ENCODE measurements around the gene CPTP.

CPTP gene

GRCh38 chr1:1330366-1331067, 5.9 kb downstream of the CPTP start:
- Histone ChIP-seq H3K4me3 (IDR thresholded peaks at IDR 0.05; ENCODE audit: insufficient read depth, low read depth, low read length) (no peak overlapping the region), H3K4me2 (no peak overlapping the region), H3K79me2 (ENCODE audit: insufficient read depth, low read depth) (peaks cover 5% of the 10 kb centered on the region; the same call in 1 of the 2 replicates), H4K20me1 (ENCODE audit: insufficient read depth) (no peaks in the 10 kb centered on the region), H3K4me1 (ENCODE audit: low read depth, poor library complexity, severe bottlenecking) (peaks cover 11% of the 10 kb centered on the region), H3K9ac (no peak overlapping the region), H3K36me3 (ENCODE audit: insufficient read depth) (no peaks in the 10 kb centered on the region), H3K27me3 (ENCODE audit: insufficient read depth, low read depth) (no peaks in the 10 kb centered on the region), H2AFZ (ENCODE audit: low read depth) (no peak overlapping the region), H3K27ac (no peak overlapping the region)
- TF ChIP-seq CTCF (conservative IDR thresholded peaks at IDR 0.05; ENCODE audit: low read depth, low read length), result no peak

DNA sequence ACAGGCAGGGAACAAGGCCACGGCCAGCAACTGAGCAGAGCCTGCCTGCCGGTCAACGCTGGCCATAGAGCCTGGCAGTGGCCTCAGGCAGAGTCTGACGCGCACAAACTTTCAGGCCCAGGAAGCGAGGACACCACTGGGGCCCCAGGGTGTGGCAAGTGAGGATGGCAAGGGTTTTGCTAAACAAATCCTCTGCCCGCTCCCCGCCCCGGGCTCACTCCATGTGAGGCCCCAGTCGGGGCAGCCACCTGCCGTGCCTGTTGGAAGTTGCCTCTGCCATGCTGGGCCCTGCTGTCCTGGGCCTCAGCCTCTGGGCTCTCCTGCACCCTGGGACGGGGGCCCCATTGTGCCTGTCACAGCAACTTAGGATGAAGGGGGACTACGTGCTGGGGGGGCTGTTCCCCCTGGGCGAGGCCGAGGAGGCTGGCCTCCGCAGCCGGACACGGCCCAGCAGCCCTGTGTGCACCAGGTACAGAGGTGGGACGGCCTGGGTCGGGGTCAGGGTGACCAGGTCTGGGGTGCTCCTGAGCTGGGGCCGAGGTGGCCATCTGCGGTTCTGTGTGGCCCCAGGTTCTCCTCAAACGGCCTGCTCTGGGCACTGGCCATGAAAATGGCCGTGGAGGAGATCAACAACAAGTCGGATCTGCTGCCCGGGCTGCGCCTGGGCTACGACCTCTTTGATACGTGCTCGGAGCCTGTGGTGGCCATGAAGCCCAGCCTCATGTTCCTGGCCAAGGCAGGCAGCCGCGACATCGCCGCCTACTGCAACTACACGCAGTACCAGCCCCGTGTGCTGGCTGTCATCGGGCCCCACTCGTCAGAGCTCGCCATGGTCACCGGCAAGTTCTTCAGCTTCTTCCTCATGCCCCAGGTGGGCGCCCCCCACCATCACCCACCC, 6.7 kb downstream of the CPTP start, which contains the start of gene TAS1R3:
Gene TAS1R3 (plus strand): TSS at position 213 of the 898 bp plus-strand sequence. CDS start 66 bp downstream, at position 279.
- no peaks in the 10 kb centered on the region for H3K36me3 ChIP-seq (ENCODE audit: insufficient read depth)
- peaks cover 3% of the 10 kb centered on the region for H3K4me1 ChIP-seq (ENCODE audit: low read depth, poor library complexity, severe bottlenecking)
- TF ChIP-seq CTCF (conservative IDR thresholded peaks at IDR 0.05; ENCODE audit: low read depth, low read length), result no peak
- no peak within 1 kb of the TSS for H3K27ac ChIP-seq
- no peak within 1 kb of the TSS for H3K9ac ChIP-seq
- peaks cover 4% of the 10 kb centered on the region; the same call in 1 of the 2 replicates for H3K79me2 ChIP-seq (ENCODE audit: insufficient read depth, low read depth)
- no peaks in the 10 kb centered on the region for H3K27me3 ChIP-seq (ENCODE audit: insufficient read depth, low read depth)
- no peak within 1 kb of the TSS for H3K4me3 ChIP-seq (IDR thresholded peaks at IDR 0.05; ENCODE audit: insufficient read depth, low read depth, low read length)
- H2AFZ ChIP-seq (ENCODE audit: low read depth), result no peak within 1 kb of the TSS
- H3K4me2 ChIP-seq, result no peak within 1 kb of the TSS
- H4K20me1 ChIP-seq (ENCODE audit: insufficient read depth), result no peaks in the 10 kb centered on the region

DNA sequence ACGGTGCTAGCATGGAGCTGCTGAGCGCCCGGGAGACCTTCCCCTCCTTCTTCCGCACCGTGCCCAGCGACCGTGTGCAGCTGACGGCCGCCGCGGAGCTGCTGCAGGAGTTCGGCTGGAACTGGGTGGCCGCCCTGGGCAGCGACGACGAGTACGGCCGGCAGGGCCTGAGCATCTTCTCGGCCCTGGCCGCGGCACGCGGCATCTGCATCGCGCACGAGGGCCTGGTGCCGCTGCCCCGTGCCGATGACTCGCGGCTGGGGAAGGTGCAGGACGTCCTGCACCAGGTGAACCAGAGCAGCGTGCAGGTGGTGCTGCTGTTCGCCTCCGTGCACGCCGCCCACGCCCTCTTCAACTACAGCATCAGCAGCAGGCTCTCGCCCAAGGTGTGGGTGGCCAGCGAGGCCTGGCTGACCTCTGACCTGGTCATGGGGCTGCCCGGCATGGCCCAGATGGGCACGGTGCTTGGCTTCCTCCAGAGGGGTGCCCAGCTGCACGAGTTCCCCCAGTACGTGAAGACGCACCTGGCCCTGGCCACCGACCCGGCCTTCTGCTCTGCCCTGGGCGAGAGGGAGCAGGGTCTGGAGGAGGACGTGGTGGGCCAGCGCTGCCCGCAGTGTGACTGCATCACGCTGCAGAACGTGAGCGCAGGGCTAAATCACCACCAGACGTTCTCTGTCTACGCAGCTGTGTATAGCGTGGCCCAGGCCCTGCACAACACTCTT, 7.6 kb downstream of the CPTP start:
- no peak for TF ChIP-seq CTCF (conservative IDR thresholded peaks at IDR 0.05; ENCODE audit: low read depth, low read length)
- no peak overlapping the region for H3K4me3 ChIP-seq (IDR thresholded peaks at IDR 0.05; ENCODE audit: insufficient read depth, low read depth, low read length)
- H3K9ac ChIP-seq, result no peak overlapping the region
- H3K4me1 ChIP-seq (ENCODE audit: low read depth, poor library complexity, severe bottlenecking), result no peaks in the 10 kb centered on the region
- no peak overlapping the region for H3K27ac ChIP-seq
- no peaks in the 10 kb centered on the region for H3K79me2 ChIP-seq (ENCODE audit: insufficient read depth, low read depth)
- H3K27me3 ChIP-seq (ENCODE audit: insufficient read depth, low read depth), result no peaks in the 10 kb centered on the region
- H4K20me1 ChIP-seq (ENCODE audit: insufficient read depth), result no peaks in the 10 kb centered on the region
- H3K36me3 ChIP-seq (ENCODE audit: insufficient read depth), result no peaks in the 10 kb centered on the region
- no peak overlapping the region for H2AFZ ChIP-seq (ENCODE audit: low read depth)
- no peak overlapping the region for H3K4me2 ChIP-seq

GRCh38 chr1:1332774-1333480, 8.3 kb downstream of the CPTP start:
- no peak overlapping the region for H3K4me3 ChIP-seq (IDR thresholded peaks at IDR 0.05; ENCODE audit: insufficient read depth, low read depth, low read length)
- no peak overlapping the region for H3K9ac ChIP-seq
- no peak for TF ChIP-seq CTCF (conservative IDR thresholded peaks at IDR 0.05; ENCODE audit: low read depth, low read length)
- no peaks in the 10 kb centered on the region for H3K36me3 ChIP-seq (ENCODE audit: insufficient read depth)
- H2AFZ ChIP-seq (ENCODE audit: low read depth), result no peak overlapping the region
- H3K79me2 ChIP-seq (ENCODE audit: insufficient read depth, low read depth), result no peaks in the 10 kb centered on the region
- H3K27ac ChIP-seq, result no peak overlapping the region
- no peak overlapping the region for H3K4me2 ChIP-seq
- no peaks in the 10 kb centered on the region for H4K20me1 ChIP-seq (ENCODE audit: insufficient read depth)
- H3K27me3 ChIP-seq (ENCODE audit: insufficient read depth, low read depth), result no peaks in the 10 kb centered on the region
- no peaks in the 10 kb centered on the region for H3K4me1 ChIP-seq (ENCODE audit: low read depth, poor library complexity, severe bottlenecking)

Measured in KMS-11 (cell line).